Stimulated activated CD4-positive, alpha-beta T cell treated with anti-CD3 and anti-CD28 coated beads, Interleukin-12 subunit alpha, Interleukin-12 subunit beta, amount 100 ng/mL, for 4 hours (primary cell): Measurements from ENCODE around the gene SLC29A2.
A peak's percentile ranks its signal among the peaks of the same experiment; 100 is the strongest.
"Not testable (repeated sequence)": the region's sequence is repeated elsewhere in the genome, so short reads cannot be mapped to it uniquely, and the experiment has no call there.

Experiments used
- DNase-seq: peaks from one replicate; pipeline ENCODE4 v3.0.0-alpha.2; 2020

Gene SLC29A2

GRCh38 chr11:66371627-66372415, at the start of gene SLC29A2:
SLC29A2 (minus strand) TSS chr11:66371760; CDS start chr11:66371591, 169 bp downstream.
- peak; percentile 81 for DNase-seq

GRCh38 chr11:66420671-66421476, 49.3 kb upstream of the SLC29A2 start, which contains the start of gene NPAS4:
NPAS4 (plus strand) TSS chr11:66421035; CDS start chr11:66421180, 145 bp downstream.
- no peak for DNase-seq

GRCh38 chr11:66419825-66420224, 48.3 kb upstream of the SLC29A2 start:
- no peak for DNase-seq

GRCh38 chr11:66418986-66419308, 47.4 kb upstream of the SLC29A2 start:
- no peak for DNase-seq

GRCh38 chr11:66418168-66418985, 46.8 kb upstream of the SLC29A2 start:
- DNase-seq = peak; percentile 59

- no peak for DNase-seq
These were observed 45.4 kb upstream of the SLC29A2 start for GRCh38 chr11:66417000-66417399.

- DNase-seq = no peak
These were observed 43.9 kb upstream of the SLC29A2 start for GRCh38 chr11:66415423-66415822.

GRCh38 chr11:66414120-66414934, 42.8 kb upstream of the SLC29A2 start:
- no peak for DNase-seq

GRCh38 chr11:66413167-66413566, 41.6 kb upstream of the SLC29A2 start:
- DNase-seq = no peak

- no peak for DNase-seq
These were observed 40.5 kb upstream of the SLC29A2 start for GRCh38 chr11:66412110-66412509.

GRCh38 chr11:66411323-66411722, 39.8 kb upstream of the SLC29A2 start:
- DNase-seq = no peak

GRCh38 chr11:66410191-66410590, 38.6 kb upstream of the SLC29A2 start:
- DNase-seq = no peak

GRCh38 chr11:66409226-66409625, 37.7 kb upstream of the SLC29A2 start:
- DNase-seq = no peak

GRCh38 chr11:66408488-66409214, 37.1 kb upstream of the SLC29A2 start:
- peak; percentile 96 for DNase-seq

GRCh38 chr11:66407651-66408050, 36.1 kb upstream of the SLC29A2 start:
- DNase-seq = no peak

- no peak for DNase-seq
These were observed 22.4 kb upstream of the SLC29A2 start for GRCh38 chr11:66393954-66394353.

GRCh38 chr11:66391322-66391721, 19.8 kb upstream of the SLC29A2 start:
- DNase-seq = no peak

GRCh38 chr11:66388780-66389386, 17.3 kb upstream of the SLC29A2 start:
- DNase-seq = peak; percentile 57

- DNase-seq = peak; percentile 80
These were observed 14.9 kb upstream of the SLC29A2 start for GRCh38 chr11:66386171-66387069.

- DNase-seq = not testable (repeated sequence)
These were observed 12.8 kb upstream of the SLC29A2 start for GRCh38 chr11:66384316-66384715.
